A549 (cell line): ENCODE data around the gene DLG2. TPM values are rescaled to one million over a fixed set of nuclear protein-coding genes. Genes with fewer than 3 reads are reported as not detected.

Experiments
- ATAC-seq, 2 experiments: fragments of 200-7000 bp in 1 of 2; fragments of >200 bp in 1 of 2; cut with Nextera tagmentation in 1 of 2; cut with Tn5 transposase in 1 of 2; 3 replicates each; pipeline versions ENCODE4 v1.8.0 to v1.9.1; 2018 to 2020; ENCODE audit warnings: mild to moderate bottlenecking in 1 of 2, moderate library complexity in 1 of 2
- CTCF ChIA-PET: fragments of 300-600 bp; sonication (Branson Sonifier 250); formaldehyde crosslinking; extraction: SDS; loops from one replicate; lab custom pipeline; 2021; ENCODE audit warnings: antibody characterized with exemption, inconsistent platforms; lab: Yijun Ruan, JAX
- POLR2A ChIA-PET: fragments of 350-600 bp; formaldehyde crosslinking; extraction: SDS; loops from one replicate; lab custom pipeline; 2021; ENCODE audit warnings: antibody characterized with exemption, inconsistent platforms; lab: Yijun Ruan, JAX
- DNase-seq, 2 experiments: peaks; one replicate each; pipeline versions ENCODE4 v3.0.0 to v3.0.0-alpha.2; 2011 to 2016; ENCODE audit warnings: low read depth in 1 of 2, low spot score in 1 of 2
- FAIRE-seq: peaks from 2 replicates; lab custom pipeline; 2011; peaks lifted over from hg19 to GRCh38; lab: Jason Lieb, UNC
- H3K27ac ChIP-seq, 2 experiments: fragments of >200 bp; sonication (Bioruptor Twin); formaldehyde crosslinking; 3 replicates each; pipeline ENCODE4 v1.5.1; 2016 to 2017
- H3K4me1 ChIP-seq: fragments of >200 bp; sonication (Bioruptor Twin); formaldehyde crosslinking; 3 replicates; pipeline ENCODE4 v1.6.1; 2016
- H3K4me2 ChIP-seq: fragments of >200 bp; sonication (Bioruptor Twin); formaldehyde crosslinking; 3 replicates; pipeline ENCODE4 v1.6.1; 2016
- H3K4me3 ChIP-seq: fragments of >200 bp; sonication (Bioruptor Twin); formaldehyde crosslinking; 3 replicates; pipeline ENCODE4 v1.5.1; 2016
- H3K9me3 ChIP-seq: fragments of >200 bp; sonication (Bioruptor Twin); formaldehyde crosslinking; 3 replicates; pipeline ENCODE4 v1.6.1; 2016
- CEBPB ChIP-seq, 2 experiments: fragments of >200 bp in 1 of 2; sonication (Bioruptor Twin) in 1 of 2; formaldehyde crosslinking in 1 of 2; IDR thresholded peaks; 2 replicates each; pipeline ENCODE4 v1.6.1; 2012 to 2016
- E2F6 ChIP-seq: IDR thresholded peaks from 2 replicates; pipeline ENCODE4 v1.6.1; 2012; ENCODE audit warnings: low read depth, borderline replicate concordance
- FOSL2 ChIP-seq, 2 experiments: fragments of 450-650 bp in 1 of 2; fragments of >200 bp in 1 of 2; sonication (Bioruptor Twin) in 1 of 2; formaldehyde crosslinking; IDR thresholded peaks; 2 replicates each; pipeline versions ENCODE4 v1.5.0 to v1.6.1; 2016 to 2020; ENCODE audit warnings: mild to moderate bottlenecking in 1 of 2, moderate library complexity in 1 of 2
- HOXB13 ChIP-seq: fragments of 250-450 bp; sonication (Bioruptor Pico); IDR thresholded peaks from 2 replicates; pipeline ENCODE4 v1.5.0; 2020; ENCODE audit warnings: low read depth, mild to moderate bottlenecking, moderate library complexity
- HOXB5 ChIP-seq: fragments of 250-450 bp; sonication (Bioruptor Pico); IDR thresholded peaks from 2 replicates; pipeline ENCODE4 v1.5.0; 2020; ENCODE audit warnings: mild to moderate bottlenecking, moderate library complexity
- KDM1A ChIP-seq: fragments of 200-600 bp; sonication (generic); IDR thresholded peaks from 2 replicates; pipeline ENCODE4 v1.6.1; 2016; ENCODE audit warnings: low read depth, mild to moderate bottlenecking
- KDM5A ChIP-seq: fragments of 200-600 bp; sonication (generic); IDR thresholded peaks from 2 replicates; pipeline ENCODE4 v1.6.1; 2016; ENCODE audit warnings: antibody characterized with exemption, mild to moderate bottlenecking
- MAFK ChIP-seq: fragments of 450-650 bp; IDR thresholded peaks from 2 replicates; pipeline ENCODE4 v1.6.1; 2014; ENCODE audit not compliant: partially characterized antibody
- NFE2L2 ChIP-seq: fragments of 150-350 bp; conservative IDR thresholded peaks from 2 replicates; pipeline ENCODE4 v1.6.1; 2014; ENCODE audit warnings: low read length
- NR3C1 ChIP-seq: fragments of >200 bp; sonication (Bioruptor Twin); formaldehyde crosslinking; IDR thresholded peaks from 3 replicates; pipeline ENCODE4 v1.6.1; 2017
- PBX3 ChIP-seq: IDR thresholded peaks from 2 replicates; pipeline ENCODE4 v1.6.1; 2012
- RAD21 ChIP-seq, 2 experiments: fragments of >200 bp in 1 of 2; sonication (Bioruptor Twin) in 1 of 2; formaldehyde crosslinking in 1 of 2; IDR thresholded peaks in 1 of 2; conservative IDR thresholded peaks in 1 of 2; 2 replicates in 1 of 2; 3 replicates in 1 of 2; pipeline ENCODE4 v1.6.1; 2012 to 2018; ENCODE audit warnings: inconsistent platforms in 1 of 2
- REST ChIP-seq: fragments of 200-600 bp; sonication (generic); IDR thresholded peaks from 2 replicates; pipeline ENCODE4 v1.6.1; 2016; ENCODE audit warnings: antibody characterized with exemption, mild to moderate bottlenecking, moderate library complexity
- SREBF2 ChIP-seq: fragments of 450-650 bp; IDR thresholded peaks from 2 replicates; pipeline ENCODE4 v1.6.1; 2014; ENCODE audit warnings: mild to moderate bottlenecking, moderate library complexity
- ZNF302 ChIP-seq: fragments of 250-450 bp; sonication (Bioruptor Pico); IDR thresholded peaks from 2 replicates; pipeline ENCODE4 v1.9.0; 2021; ENCODE audit warnings: inconsistent platforms, mild to moderate bottlenecking, moderate library complexity
- ZSCAN20 ChIP-seq: fragments of 250-450 bp; sonication (Bioruptor Pico); IDR thresholded peaks from 2 replicates; pipeline ENCODE4 v1.8.0; 2022; ENCODE audit warnings: mild to moderate bottlenecking, moderate library complexity
- WGBS: methylation state at CpG from one replicate; pipeline ENCODE4 v1.1.6; 2017; ENCODE audit errors: missing lambda C conversion rate; 5-methylcytosine and 5-hydroxymethylcytosine counted together
- polyA plus RNA-seq, 4 experiments: library from polyadenylated mRNA; depleted of rRNA in 3 of 4; stranded (reverse); fragments of >200 nt; fragmentation: RNase III in 1 of 4; extraction: RNeasy Plus Mini Kit Qiagen cat#74134 plus additional on column Dnase treatment in 1 of 4; gene quantifications; 2 replicates in 3 of 4; 3 replicates in 1 of 4; pipeline ENCODE4 v1.2.3, GENCODE V29; 2011 to 2017

Gene DLG2
- polyA plus RNA-seq, 2 of the 4 experiments (the other 2 are of a cell fraction) = 0.26 to 0.79 TPM

GRCh38 chr11:84544566-84544965 is 1082.6 kb downstream of the DLG2 start:
- Histone ChIP-seq H3K4me2 (no peak overlapping the region), H3K4me1 (no peaks in the 10 kb centered on the region)
- DNase-seq (no peak), FAIRE-seq (no peak)
- CTCF ChIA-PET = interaction anchor here (1.4 to 1.9 kb wide), 2 partner anchors 12 to 21 kb away, joined by 4 to 10 read pairs; no protein-coding TSS in a partner anchor
- TF ChIP-seq REST (no peak), E2F6 (no peak), SREBF2 (no peak), CEBPB (IDR thresholded peaks at IDR 0.05) (no peak), KDM5A (no peak), KDM1A (no peak), ZNF302 (no peak), FOSL2 (IDR thresholded peaks at IDR 0.05) (no peak), FOSL2 (CRISPR knock-in tag; IDR thresholded peaks at IDR 0.05) (no peak), NR3C1 (no peak), HOXB5 (CRISPR knock-in tag) (no peak), ZSCAN20 (no peak), NFE2L2 (no peak), HOXB13 (CRISPR knock-in tag) (no peak), MAFK (no peak)
- TF ChIP-seq, all 56 proteins: peak for 0
- ATAC-seq = no peak
- WGBS = 2% methylated on average over 2 of the region's 2 CpGs
- POLR2A ChIA-PET = no interaction called here
- H3K9me3 ChIP-seq = no peaks in the 10 kb centered on the region
- H3K27ac ChIP-seq = no peak overlapping the region
- H3K4me3 ChIP-seq = no peak overlapping the region

DNA sequence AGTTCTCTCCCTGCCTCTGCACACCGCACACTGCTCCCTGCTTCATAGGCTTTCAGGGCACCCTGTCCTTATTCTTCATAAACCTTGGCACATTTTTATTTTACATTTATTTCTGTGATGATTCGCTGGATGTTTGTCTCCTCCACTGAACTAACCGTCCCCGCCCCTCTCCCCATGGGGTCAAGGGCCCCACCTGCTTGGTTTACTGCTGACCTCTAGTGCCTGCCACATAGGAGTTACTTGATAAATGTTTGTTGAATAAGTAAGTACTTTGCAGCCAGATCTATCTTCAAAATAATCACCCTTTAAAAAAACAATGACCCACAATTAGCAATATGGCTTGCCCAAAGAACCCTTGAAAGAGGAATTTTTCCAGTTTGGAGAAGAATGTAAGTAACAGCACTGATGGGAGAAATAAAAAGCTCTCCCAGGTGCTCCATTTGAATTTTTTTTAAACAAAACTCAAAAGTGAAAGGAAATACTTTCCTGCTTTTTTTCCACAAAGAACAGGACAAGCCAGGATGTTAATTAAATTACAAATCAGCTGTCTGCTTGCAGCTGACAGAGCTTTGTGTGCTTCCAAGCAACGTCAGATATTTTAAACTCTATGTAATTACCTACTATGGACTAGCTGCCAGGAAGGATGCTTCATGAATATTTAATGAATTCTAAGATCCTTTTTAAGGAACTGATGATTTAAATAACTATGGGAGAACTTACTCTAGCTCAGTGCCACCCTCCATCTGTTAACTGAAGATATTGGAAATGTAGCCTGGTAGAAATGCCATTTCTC is 1083.6 kb downstream of the DLG2 start:
- POLR2A ChIA-PET = no interaction called here
- H3K4me2 ChIP-seq = no peak overlapping the region
- TF ChIP-seq RAD21 (conservative IDR thresholded peaks at IDR 0.05 in 1 of 2, IDR thresholded peaks at IDR 0.05 in 1 of 2) (0 out of 5 replicates have a peak, but pooled peaks of 1 of the 2 experiments have one; percentile 14), PBX3 (no peak)
- TF ChIP-seq, all 56 proteins: peak for 1
- no peaks in the 10 kb centered on the region for H3K4me1 ChIP-seq
- 23% methylated on average over 5 of the region's 5 CpGs for WGBS
- H3K27ac ChIP-seq = no peak overlapping the region
- FAIRE-seq (no peak), ATAC-seq (peak; percentile 33 to 39; a peak in 2 of 6 replicates), DNase-seq (no peak)
- CTCF ChIA-PET = interaction anchor here (0.8 to 1.9 kb wide), 2 partner anchors 12 to 22 kb away, joined by 3 to 10 read pairs; no protein-coding TSS in a partner anchor
- H3K4me3 ChIP-seq = no peak overlapping the region
- no peaks in the 10 kb centered on the region for H3K9me3 ChIP-seq
